Measurements from ENCODE around the gene NRF1.
"Not testable (repeated sequence)": the region's sequence is repeated elsewhere in the genome, so short reads cannot be mapped to it uniquely, and the experiment has no call there.

Gene NRF1

GRCh38 chr7:129613016-129613337 lies 1.5 kb downstream of the NRF1 start:
- H3K27me3 Mint-ChIP-seq, result no peaks in the 10 kb centered on the region
- peaks cover 15 to 23% of the 10 kb centered on the region in 2 donors for H3K36me3 Mint-ChIP-seq
- DNase-seq (no peak), ATAC-seq (replicated peaks) (no peak)
- peak overlapping the region; percentile 95 for H3K27ac Mint-ChIP-seq
- peak overlapping the region; percentile 91 to 95 for H3K4me3 Mint-ChIP-seq
- no peaks in the 10 kb centered on the region for H3K9me3 Mint-ChIP-seq
- H3K4me1 Mint-ChIP-seq, result peaks cover 35 to 57% of the 10 kb centered on the region in 2 donors

DNA sequence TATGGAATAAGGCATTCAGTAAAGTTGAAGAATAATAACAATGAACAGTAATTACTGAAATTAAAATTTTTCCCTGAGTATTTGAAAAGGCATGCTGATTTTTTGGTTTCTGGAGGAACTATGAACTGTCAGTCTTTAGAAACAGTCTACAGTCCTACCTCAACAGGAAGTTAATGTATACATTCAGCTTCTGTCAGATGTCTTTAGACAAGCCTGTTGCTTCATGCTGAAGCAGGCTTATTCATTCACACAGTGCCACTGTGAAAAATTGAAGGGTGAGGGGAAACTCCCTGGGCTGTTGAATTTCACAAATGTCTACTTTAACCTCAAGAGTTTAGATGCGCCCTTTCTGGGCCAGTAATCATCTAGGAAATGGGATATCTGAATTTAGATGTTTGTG lies 3.5 kb downstream of the NRF1 start:
- no peak overlapping the region for H3K27ac Mint-ChIP-seq
- H3K4me3 Mint-ChIP-seq, result no peak overlapping the region
- no peaks in the 10 kb centered on the region for H3K27me3 Mint-ChIP-seq
- peaks cover 13 to 16% of the 10 kb centered on the region in 2 donors for H3K36me3 Mint-ChIP-seq
- ATAC-seq (replicated peaks) (peak; percentile 16 to 22), DNase-seq (no peak)
- H3K9me3 Mint-ChIP-seq, result no peaks in the 10 kb centered on the region
- peaks cover 36 to 59% of the 10 kb centered on the region in 2 donors for H3K4me1 Mint-ChIP-seq

DNA sequence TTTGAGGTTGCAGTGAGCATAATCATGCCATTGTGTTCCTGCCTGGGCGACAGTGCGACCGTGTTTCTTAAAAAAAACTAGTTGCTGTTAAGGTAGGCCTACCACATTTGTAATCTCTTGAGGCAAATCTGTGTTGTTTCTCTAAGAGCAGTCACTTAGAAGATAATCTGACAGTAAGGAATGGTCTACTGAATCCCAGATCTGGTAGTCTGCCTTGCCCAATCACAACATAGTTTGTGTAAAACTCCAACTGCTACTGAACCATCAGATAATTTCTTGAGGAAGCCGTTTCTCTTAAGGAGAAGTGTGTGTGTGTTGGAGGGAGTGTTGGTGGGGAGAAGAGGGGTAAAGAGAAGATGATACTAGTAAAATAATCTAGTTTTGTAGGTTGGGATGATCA lies 5.0 kb downstream of the NRF1 start:
- Mint-ChIP-seq H3K9me3 (no peaks in the 10 kb centered on the region), H3K4me3 (no peak overlapping the region), H3K27me3 (no peaks in the 10 kb centered on the region), H3K27ac (no peak overlapping the region), H3K36me3 (peaks cover 13 to 17% of the 10 kb centered on the region in 2 donors), H3K4me1 (peaks cover 37 to 54% of the 10 kb centered on the region in 2 donors)
- no peak for DNase-seq
- no peak for ATAC-seq (replicated peaks)

DNA sequence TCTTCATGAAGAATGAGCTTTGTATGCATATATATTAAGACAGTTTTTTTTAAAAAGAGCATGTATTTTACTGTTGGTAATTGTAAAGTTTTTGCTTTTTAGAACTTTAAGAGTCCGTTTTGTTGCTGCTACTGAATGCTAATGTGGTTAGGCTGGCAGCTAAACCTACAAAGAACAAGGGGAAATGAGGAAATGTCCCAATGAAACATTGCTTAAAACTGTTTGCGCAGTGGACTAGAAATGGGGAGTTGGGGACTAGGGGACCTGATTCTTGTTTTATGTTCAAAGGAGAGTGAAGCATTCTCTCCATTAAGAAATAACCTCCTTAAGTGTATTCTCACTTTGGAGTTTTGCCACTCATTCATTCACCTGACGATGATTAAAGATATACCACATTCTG lies 5.7 kb downstream of the NRF1 start:
- Mint-ChIP-seq H3K36me3 (peaks cover 13 to 17% of the 10 kb centered on the region in 2 donors), H3K9me3 (no peaks in the 10 kb centered on the region), H3K4me1 (peaks cover 37 to 54% of the 10 kb centered on the region in 2 donors), H3K27ac (no peak overlapping the region), H3K4me3 (no peak overlapping the region), H3K27me3 (no peaks in the 10 kb centered on the region)
- ATAC-seq (replicated peaks) (no peak), DNase-seq (no peak)

DNA sequence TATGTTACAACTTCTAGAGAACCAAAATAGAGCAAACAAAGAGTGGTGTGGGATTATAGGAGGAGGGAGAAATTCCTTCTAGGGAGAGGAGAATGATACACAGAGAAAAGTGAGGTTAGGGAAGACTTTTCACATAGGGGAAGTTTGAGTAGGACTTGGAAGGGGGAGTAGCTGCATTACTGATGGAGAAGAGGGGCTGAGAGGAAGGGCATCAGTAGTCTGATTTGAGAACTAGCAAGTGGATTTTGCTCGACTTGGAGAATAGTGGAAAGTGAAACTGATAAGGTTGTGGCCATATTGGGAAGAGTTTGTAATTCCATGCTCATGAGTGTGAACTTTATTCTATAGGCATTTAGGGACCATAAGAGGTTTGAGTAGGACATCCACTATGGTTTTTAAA lies 6.1 kb downstream of the NRF1 start:
- ATAC-seq (replicated peaks) (no peak), DNase-seq (no peak)
- Mint-ChIP-seq H3K36me3 (peaks cover 13 to 17% of the 10 kb centered on the region in 2 donors), H3K4me3 (no peak overlapping the region), H3K4me1 (peaks cover 36 to 49% of the 10 kb centered on the region in 2 donors), H3K27ac (no peak overlapping the region), H3K9me3 (no peaks in the 10 kb centered on the region), H3K27me3 (no peaks in the 10 kb centered on the region)

- H3K27ac Mint-ChIP-seq, result no peak overlapping the region
- peaks cover 2 to 6% of the 10 kb centered on the region in 2 donors for H3K36me3 Mint-ChIP-seq
- ATAC-seq (replicated peaks) (no peak), DNase-seq (no peak)
- no peak overlapping the region for H3K4me3 Mint-ChIP-seq
- no peaks in the 10 kb centered on the region for H3K9me3 Mint-ChIP-seq
- no peaks in the 10 kb centered on the region for H3K27me3 Mint-ChIP-seq
- H3K4me1 Mint-ChIP-seq, result peaks cover 21 to 26% of the 10 kb centered on the region in 2 donors
These were observed 15.4 kb downstream of the NRF1 start for GRCh38 chr7:129626896-129627295.

DNA sequence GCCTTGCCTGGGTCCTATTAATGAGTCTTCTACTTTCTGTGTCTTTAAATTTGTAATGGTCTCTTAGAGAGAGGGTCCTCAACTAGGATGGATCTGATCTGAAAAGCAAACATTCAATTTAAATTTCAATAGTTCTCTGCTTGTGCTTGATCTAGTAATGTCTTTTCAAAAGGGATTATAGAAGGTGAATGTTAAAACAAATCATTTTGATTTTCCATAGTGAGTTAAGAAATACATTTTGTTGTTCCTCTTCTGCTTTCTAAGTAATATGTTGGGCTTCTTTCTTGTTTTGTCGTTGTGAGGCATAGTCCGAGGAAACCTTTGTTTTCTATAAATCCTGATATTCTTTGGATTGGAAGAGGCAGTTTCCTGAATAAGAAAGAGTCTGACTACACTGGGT lies 18.8 kb downstream of the NRF1 start:
- no peak overlapping the region for H3K4me3 Mint-ChIP-seq
- ATAC-seq (replicated peaks), result no peak
- peaks cover 16 to 33% of the 10 kb centered on the region in 2 donors for H3K4me1 Mint-ChIP-seq
- H3K9me3 Mint-ChIP-seq, result no peaks in the 10 kb centered on the region
- no peak overlapping the region for H3K27ac Mint-ChIP-seq
- H3K27me3 Mint-ChIP-seq, result no peaks in the 10 kb centered on the region
- H3K36me3 Mint-ChIP-seq, result peaks cover 2 to 3% of the 10 kb centered on the region in 2 donors
- no peak for DNase-seq

DNA sequence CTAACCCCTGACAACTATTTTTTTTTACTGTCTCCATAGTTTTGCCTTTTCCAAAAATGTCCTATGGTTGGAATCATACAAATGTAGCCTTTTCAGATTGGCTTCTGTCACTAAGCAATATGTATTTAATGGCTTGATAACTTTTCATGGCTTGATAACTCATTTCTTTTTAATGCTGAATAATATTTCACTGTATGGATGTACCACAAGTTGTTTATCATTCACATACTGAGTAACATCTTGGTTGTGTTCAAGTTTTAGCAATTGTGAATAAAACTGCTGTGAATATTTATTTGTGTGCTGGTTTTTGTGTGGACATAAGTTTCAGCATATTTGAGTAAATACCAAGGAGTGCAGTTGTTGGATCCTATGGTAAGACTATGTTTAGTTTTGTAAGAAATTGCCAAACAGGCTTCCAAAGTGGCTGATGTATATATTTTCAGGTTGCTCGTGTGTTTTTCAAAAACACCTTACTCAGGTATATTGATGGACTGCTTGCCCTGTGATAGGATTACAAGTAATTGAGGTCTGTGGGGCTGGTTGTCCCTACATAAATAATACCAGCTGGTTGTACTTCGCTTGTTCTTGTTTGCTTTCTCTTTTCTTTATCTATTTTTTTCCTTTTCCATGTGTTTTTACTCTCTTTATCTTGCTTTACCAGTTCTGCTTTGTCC lies 23.0 kb downstream of the NRF1 start:
- no peak overlapping the region for H3K27ac Mint-ChIP-seq
- ATAC-seq (replicated peaks), result no peak
- H3K4me1 Mint-ChIP-seq, result peaks cover 14 to 40% of the 10 kb centered on the region in 2 donors

DNA sequence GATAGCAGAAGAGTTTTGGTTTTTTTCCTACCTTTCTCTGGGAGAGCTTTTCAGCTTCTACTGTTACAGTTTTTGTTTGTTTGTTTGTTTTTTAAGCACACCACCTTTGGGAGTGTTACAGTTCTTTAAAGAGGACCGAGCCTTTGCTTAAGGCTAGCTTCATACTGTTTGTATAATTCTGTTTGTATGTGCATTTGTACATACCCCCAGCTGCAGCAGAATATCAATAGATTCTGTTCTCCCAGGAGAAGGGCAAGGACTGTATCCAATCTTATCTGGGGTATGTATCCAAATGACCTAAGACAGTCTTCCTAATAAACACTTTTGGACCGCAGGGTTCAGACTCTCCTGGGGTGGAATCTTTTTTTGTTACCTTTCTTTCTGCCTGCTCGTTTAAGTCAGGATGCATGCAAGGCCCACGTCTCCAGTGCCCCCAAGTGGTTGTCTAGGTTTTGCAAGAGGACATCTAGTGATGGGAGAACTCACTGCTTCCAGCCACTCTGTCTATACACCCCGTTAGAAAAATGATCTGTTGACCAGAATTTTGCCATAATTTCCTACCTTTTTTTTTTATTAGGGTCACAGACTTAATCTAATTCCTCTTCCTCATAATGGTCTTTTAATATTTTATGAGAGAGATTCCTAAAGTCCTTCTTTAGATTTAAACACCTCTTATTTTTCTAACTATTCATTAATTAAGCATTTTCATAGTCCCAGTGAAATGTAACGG lies 23.9 kb downstream of the NRF1 start:
- ATAC-seq (replicated peaks) (peak; percentile 95 to 96), DNase-seq (peak; percentile 50)
- no peaks in the 10 kb centered on the region for H3K9me3 Mint-ChIP-seq
- H3K27me3 Mint-ChIP-seq, result no peaks in the 10 kb centered on the region
- peaks cover 7 to 31% of the 10 kb centered on the region in 2 donors for H3K4me1 Mint-ChIP-seq
- H3K27ac Mint-ChIP-seq, result peak overlapping the region; percentile 85
- H3K36me3 Mint-ChIP-seq, result peaks cover 3 to 4% of the 10 kb centered on the region in 2 donors
- no peak overlapping the region for H3K4me3 Mint-ChIP-seq

More for the DNA sequence above, 23.0 kb downstream of the NRF1 start:
- no peaks in the 10 kb centered on the region for H3K27me3 Mint-ChIP-seq
- H3K9me3 Mint-ChIP-seq, result no peaks in the 10 kb centered on the region
- H3K36me3 Mint-ChIP-seq, result peaks cover 3 to 4% of the 10 kb centered on the region in 2 donors
- no peak for DNase-seq
- H3K4me3 Mint-ChIP-seq, result no peak overlapping the region

DNA sequence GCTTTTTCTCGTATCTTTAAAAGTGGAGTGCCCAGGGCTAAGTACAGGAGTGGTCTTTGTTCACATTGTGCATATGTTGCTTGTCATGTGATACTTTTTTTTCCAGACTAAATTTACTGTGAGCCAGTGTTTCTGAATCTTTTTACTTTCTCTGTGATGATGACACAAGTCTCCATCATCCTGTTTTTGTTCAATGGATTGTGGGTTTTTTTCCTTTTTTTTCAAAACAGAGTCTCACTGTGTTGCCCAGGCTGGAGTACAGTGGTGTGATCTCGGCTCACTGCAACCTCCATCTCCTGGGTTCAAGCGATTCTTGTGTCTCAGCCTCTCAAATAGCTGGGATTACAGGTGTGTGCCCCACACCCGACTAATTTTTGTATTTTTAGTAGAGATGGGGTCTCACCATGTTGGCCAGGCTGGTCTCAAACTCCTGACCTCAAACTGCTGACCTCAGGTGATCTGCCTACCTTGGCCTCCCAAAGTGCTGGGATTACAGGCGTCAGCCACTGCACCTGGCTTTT lies 24.6 kb downstream of the NRF1 start:
- not testable (repeated sequence) for H3K27me3 Mint-ChIP-seq; H3K4me3 Mint-ChIP-seq; H3K36me3 Mint-ChIP-seq; DNase-seq; ATAC-seq (replicated peaks); H3K27ac Mint-ChIP-seq; H3K9me3 Mint-ChIP-seq
- peaks cover 6 to 30% of the 10 kb centered on the region in 2 donors for H3K4me1 Mint-ChIP-seq

DNA sequence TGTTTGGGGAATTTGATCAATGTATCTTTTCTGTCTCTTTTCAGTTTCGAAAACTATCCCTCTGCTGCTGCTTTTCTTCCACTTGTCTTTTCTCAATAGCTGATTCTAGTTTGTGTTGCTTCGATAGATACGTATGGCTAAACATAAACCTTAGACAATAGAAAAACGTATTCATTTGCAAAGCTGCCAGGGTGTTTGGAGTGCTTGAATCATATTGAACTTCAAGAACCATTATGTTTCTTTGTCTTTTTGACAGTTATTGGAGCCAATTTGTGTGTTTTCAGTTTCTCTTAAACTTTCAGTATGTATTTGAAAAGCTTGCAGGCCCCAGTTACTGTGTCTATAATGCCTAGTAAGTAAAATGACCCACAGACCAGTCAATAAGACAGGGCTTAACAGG lies 25.1 kb downstream of the NRF1 start:
- no peaks in the 10 kb centered on the region for H3K27me3 Mint-ChIP-seq
- DNase-seq (no peak), ATAC-seq (replicated peaks) (no peak)
- H3K36me3 Mint-ChIP-seq, result peaks cover 3 to 4% of the 10 kb centered on the region in 2 donors
- no peak overlapping the region for H3K4me3 Mint-ChIP-seq
- no peak overlapping the region for H3K27ac Mint-ChIP-seq
- no peaks in the 10 kb centered on the region for H3K9me3 Mint-ChIP-seq
- peaks cover 6 to 30% of the 10 kb centered on the region in 2 donors for H3K4me1 Mint-ChIP-seq

- no peaks in the 10 kb centered on the region for H3K27me3 Mint-ChIP-seq
- peaks cover 0 to 2% of the 10 kb centered on the region in 2 donors for H3K36me3 Mint-ChIP-seq
These were observed 28.9 kb downstream of the NRF1 start for GRCh38 chr7:129640400-129640799.

GRCh38 chr7:129642871-129643549 lies 31.5 kb downstream of the NRF1 start:
- no peak overlapping the region for H3K27ac Mint-ChIP-seq
- DNase-seq (no peak), ATAC-seq (replicated peaks) (no peak)
- H3K4me1 Mint-ChIP-seq, result peaks cover 3 to 10% of the 10 kb centered on the region in 2 donors
- no peaks in the 10 kb centered on the region for H3K27me3 Mint-ChIP-seq
- H3K9me3 Mint-ChIP-seq, result no peaks in the 10 kb centered on the region
- no peak overlapping the region for H3K4me3 Mint-ChIP-seq
- H3K36me3 Mint-ChIP-seq, result peaks cover 0 to 6% of the 10 kb centered on the region in 2 donors

More at GRCh38 chr7:129640400-129640799, 28.9 kb downstream of the NRF1 start:
- no peaks in the 10 kb centered on the region for H3K9me3 Mint-ChIP-seq
- ATAC-seq (replicated peaks) (no peak), DNase-seq (no peak)
- no peak overlapping the region for H3K27ac Mint-ChIP-seq
- no peak overlapping the region for H3K4me3 Mint-ChIP-seq
- H3K4me1 Mint-ChIP-seq, result peaks cover 5 to 18% of the 10 kb centered on the region in 2 donors

DNA sequence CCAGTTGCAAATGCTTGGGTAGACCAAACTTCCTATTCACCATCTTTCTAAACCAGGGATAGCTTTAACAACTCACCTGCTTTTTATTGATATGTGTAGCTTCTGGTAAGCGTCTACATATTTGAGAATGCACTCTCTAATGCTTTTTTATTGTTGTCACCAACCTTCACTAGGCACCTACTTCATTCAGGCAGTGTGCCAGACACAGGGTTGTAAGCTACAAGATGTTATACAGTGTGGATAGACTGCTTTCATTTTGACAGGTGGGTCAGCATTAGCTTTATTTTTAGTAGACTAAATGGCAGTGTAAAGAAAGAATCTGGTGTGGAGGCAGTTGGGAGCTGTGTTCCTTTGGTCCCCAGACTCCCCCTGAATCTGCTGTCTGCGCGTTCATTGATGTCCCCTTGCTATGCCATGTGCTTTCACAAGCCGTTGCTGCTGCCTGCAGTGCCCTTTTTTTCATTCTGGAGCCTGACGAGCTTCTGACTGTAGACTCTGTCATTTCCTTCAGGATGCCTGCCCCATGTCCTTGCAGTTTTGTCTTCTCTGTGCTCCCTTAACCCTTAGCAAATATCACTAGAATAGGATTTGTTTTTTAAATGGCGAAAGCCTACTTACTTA lies 32.1 kb downstream of the NRF1 start:
- no peak for ATAC-seq (replicated peaks)
- Mint-ChIP-seq H3K36me3 (peaks cover 4 to 9% of the 10 kb centered on the region in 2 donors), H3K4me3 (no peak overlapping the region), H3K9me3 (peaks cover 0 to 2% of the 10 kb centered on the region in 2 donors), H3K27me3 (no peaks in the 10 kb centered on the region), H3K27ac (no peak overlapping the region), H3K4me1 (peaks cover 5 to 9% of the 10 kb centered on the region in 2 donors)
- DNase-seq, result no peak

Measured in stimulated activated naive B cell treated with anti-CD40 and anti-IgM and Interleukin-4, amounts not matched to agents 10 μg/mL and 1 μg/mL and 100 μg/mL, for 72 hours (primary cell).